OCI-LY7 (cell line): ENCODE data around the gene PLTP.

ENCODE experiments used
- CTCF ChIP-seq: fragments of 200-600 bp; sonication (generic); conservative IDR thresholded peaks from 2 replicates; pipeline ENCODE4 v1.5.1; 2014; ENCODE audit warnings: mild to moderate bottlenecking, antibody characterized with exemption, low read length, moderate library complexity, mixed read lengths
- EZH2phosphoT487 ChIP-seq: fragments of 200-600 bp; sonication (generic); IDR thresholded peaks from 2 replicates; pipeline ENCODE4 v1.6.1; 2018; ENCODE audit warnings: low read depth, borderline replicate concordance, mild to moderate bottlenecking, mixed run types, antibody characterized with exemption, low read length, moderate library complexity, mixed read lengths

- no peak for TF ChIP-seq CTCF
- no peak for TF ChIP-seq EZH2phosphoT487
These were observed 12.7 kb downstream of the PLTP start for GRCh38 chr20:45899046-45899835.
